Fibroblast of lung (primary cell): Measurements from ENCODE around the gene ERI3. TPM values are rescaled to one million over a fixed set of nuclear protein-coding genes. Genes with fewer than 3 reads are reported as not detected.
A peak's percentile ranks its signal among the peaks of the same experiment; 100 is the strongest.

Experiments
- DNase-seq, 2 donors: peaks; one replicate each; pipeline versions ENCODE4 v3.0.0 to v3.0.0-alpha.2; 2010; ENCODE audit warnings: low read depth in 2 of 2
- H2AFZ ChIP-seq: 2 replicates; pipeline ENCODE4 v1.5.1; 2012; ENCODE audit warnings: low read length, control low read depth, inconsistent platforms
- H3K27ac ChIP-seq: 2 replicates; pipeline ENCODE4 v1.5.1; 2011; ENCODE audit warnings: low read length, control low read depth; ENCODE audit not compliant: insufficient read depth
- H3K27me3 ChIP-seq: 2 replicates; pipeline ENCODE4 v1.5.1; 2011; ENCODE audit warnings: mild to moderate bottlenecking, low read length; ENCODE audit not compliant: control insufficient read depth, insufficient read depth
- H3K36me3 ChIP-seq: 2 replicates; pipeline ENCODE4 v1.5.1; 2011; ENCODE audit warnings: low read length; ENCODE audit not compliant: control insufficient read depth, insufficient read depth
- H3K4me1 ChIP-seq: 2 replicates; pipeline ENCODE4 v1.5.1; 2011; ENCODE audit warnings: low read length; ENCODE audit not compliant: control insufficient read depth, insufficient read depth; ENCODE audit errors: extremely low read depth
- H3K4me2 ChIP-seq: 2 replicates; pipeline ENCODE4 v1.5.1; 2011; ENCODE audit warnings: low read length, control low read depth; ENCODE audit not compliant: insufficient read depth; ENCODE audit errors: extremely low read depth
- H3K4me3 ChIP-seq, 4 experiments: fragments of 200-600 bp in 1 of 4; sonication (generic) in 1 of 4; replicated peaks in 1 of 4; 2 replicates each; pipeline ENCODE4 v1.5.1; 2011 to 2016; ENCODE audit warnings: low read length in 4 of 4, low read depth in 3 of 4, mild to moderate bottlenecking in 3 of 4, control low read depth in 2 of 4, inconsistent platforms in 1 of 4, mixed read lengths in 1 of 4; ENCODE audit not compliant: insufficient read depth in 1 of 4; ENCODE audit errors: control extremely low read depth in 1 of 4
- H3K79me2 ChIP-seq: 2 replicates; pipeline ENCODE4 v1.5.1; 2012; ENCODE audit warnings: mild to moderate bottlenecking, low read length, inconsistent platforms; ENCODE audit not compliant: control insufficient read depth, insufficient read depth
- H3K9ac ChIP-seq: 2 replicates; pipeline ENCODE4 v1.5.1; 2011; ENCODE audit warnings: mild to moderate bottlenecking, low read length, control low read depth; ENCODE audit not compliant: insufficient read depth
- H3K9me3 ChIP-seq: 2 replicates; pipeline ENCODE4 v1.5.1; 2012; ENCODE audit warnings: low read depth, low read length; ENCODE audit not compliant: control insufficient read depth, insufficient read depth
- H4K20me1 ChIP-seq: 2 replicates; pipeline ENCODE4 v1.5.1; 2011; ENCODE audit warnings: low read length; ENCODE audit not compliant: control insufficient read depth, insufficient read depth; ENCODE audit errors: extremely low read depth
- EZH2 ChIP-seq: IDR thresholded peaks from 2 replicates; pipeline ENCODE4 v1.5.1; 2012; ENCODE audit warnings: low read length, control low read depth, mild to moderate bottlenecking; ENCODE audit errors: missing control alignments
- polyA plus RNA-seq, 2 donors: library from polyadenylated mRNA; depleted of rRNA in 1 of 2; stranded (reverse) in 1 of 2; unstranded in 1 of 2; fragments of >200 nt; gene quantifications; 2 replicates each; pipeline ENCODE4 v1.2.1, GENCODE V29; 2011 to 2012; ENCODE audit warnings: missing spikeins in 1 of 2
- total RNA-seq: library from RNA; depleted of rRNA; stranded (reverse); fragments of >200 nt; gene quantifications from 2 replicates; pipeline ENCODE4 v1.2.1, GENCODE V29; 2014
- TF ChIP-seq, protein P1 (sequence below), 2 donors: IDR thresholded peaks in 1 of 2; conservative IDR thresholded peaks in 1 of 2; 1 replicate in 1 of 2; 2 replicates in 1 of 2; pipeline ENCODE4 v1.5.1; 2011 to 2012; ENCODE audit warnings: low read length in 2 of 2, control low read depth in 1 of 2, inconsistent platforms in 1 of 2, low read depth in 1 of 2, mild to moderate bottlenecking in 1 of 2

Gene ERI3
- total and polyA plus RNA-seq, 2 donors (not counting 1 experiment from before 2014, with no cell fraction given), result 43.4 to 44.9 TPM

DNA sequence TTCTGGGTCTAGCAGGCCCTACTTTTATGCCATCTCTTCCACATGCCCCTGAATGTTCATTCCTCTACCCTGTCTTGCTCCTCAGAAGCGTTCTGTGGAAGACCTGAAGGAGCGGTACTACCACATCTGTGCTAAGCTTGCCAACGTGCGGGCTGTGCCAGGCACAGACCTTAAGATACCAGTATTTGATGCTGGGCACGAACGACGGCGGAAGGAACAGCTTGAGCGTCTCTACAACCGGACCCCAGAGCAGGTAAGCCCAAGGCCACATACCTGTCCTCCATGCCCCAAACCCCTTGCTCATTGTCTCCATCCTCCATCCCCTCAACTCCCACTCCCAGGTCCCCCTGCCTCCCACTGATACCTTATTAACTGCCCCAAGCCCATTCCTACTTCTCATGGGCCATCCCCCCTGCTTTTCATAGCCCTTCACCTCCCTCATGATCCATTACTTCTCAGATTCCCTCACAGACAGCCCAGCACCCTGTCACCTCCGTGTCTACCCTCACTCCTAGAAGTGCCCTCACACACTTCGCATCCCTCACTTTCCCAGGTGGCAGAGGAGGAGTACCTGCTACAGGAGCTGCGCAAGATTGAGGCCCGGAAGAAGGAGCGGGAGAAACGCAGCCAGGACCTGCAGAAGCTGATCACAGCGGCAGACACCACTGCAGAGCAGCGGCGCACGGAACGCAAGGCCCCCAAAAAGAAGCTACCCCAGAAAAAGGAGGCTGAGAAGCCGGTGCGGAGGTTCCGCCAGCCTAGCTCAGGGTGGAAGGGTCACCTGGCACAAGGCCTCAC lies 136.4 kb downstream of the ERI3 start:
- Histone ChIP-seq H3K27me3 (no peaks in the 10 kb centered on the region), H3K9me3 (no peaks in the 10 kb centered on the region), H3K9ac (no peak overlapping the region), H3K27ac (no peak overlapping the region), H3K4me2 (no peak overlapping the region), H3K4me3 (no peak overlapping the region), H3K36me3 (peaks cover 26% of the 10 kb centered on the region), H3K79me2 (peaks cover 5% of the 10 kb centered on the region), H2AFZ (no peak overlapping the region), H3K4me1 (peaks cover 8% of the 10 kb centered on the region), H4K20me1 (no peaks in the 10 kb centered on the region)
- TF ChIP-seq, protein P1, sequence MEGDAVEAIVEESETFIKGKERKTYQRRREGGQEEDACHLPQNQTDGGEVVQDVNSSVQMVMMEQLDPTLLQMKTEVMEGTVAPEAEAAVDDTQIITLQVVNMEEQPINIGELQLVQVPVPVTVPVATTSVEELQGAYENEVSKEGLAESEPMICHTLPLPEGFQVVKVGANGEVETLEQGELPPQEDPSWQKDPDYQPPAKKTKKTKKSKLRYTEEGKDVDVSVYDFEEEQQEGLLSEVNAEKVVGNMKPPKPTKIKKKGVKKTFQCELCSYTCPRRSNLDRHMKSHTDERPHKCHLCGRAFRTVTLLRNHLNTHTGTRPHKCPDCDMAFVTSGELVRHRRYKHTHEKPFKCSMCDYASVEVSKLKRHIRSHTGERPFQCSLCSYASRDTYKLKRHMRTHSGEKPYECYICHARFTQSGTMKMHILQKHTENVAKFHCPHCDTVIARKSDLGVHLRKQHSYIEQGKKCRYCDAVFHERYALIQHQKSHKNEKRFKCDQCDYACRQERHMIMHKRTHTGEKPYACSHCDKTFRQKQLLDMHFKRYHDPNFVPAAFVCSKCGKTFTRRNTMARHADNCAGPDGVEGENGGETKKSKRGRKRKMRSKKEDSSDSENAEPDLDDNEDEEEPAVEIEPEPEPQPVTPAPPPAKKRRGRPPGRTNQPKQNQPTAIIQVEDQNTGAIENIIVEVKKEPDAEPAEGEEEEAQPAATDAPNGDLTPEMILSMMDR (conservative IDR thresholded peaks at IDR 0.05 in 1 of 2, IDR thresholded peaks at IDR 0.05 in 1 of 2; ENCODE audit: low read depth in 1 of 2, low read length in 2 of 2), result no peak
- TF ChIP-seq EZH2, result no peak
- DNase-seq, result no peak

DNA sequence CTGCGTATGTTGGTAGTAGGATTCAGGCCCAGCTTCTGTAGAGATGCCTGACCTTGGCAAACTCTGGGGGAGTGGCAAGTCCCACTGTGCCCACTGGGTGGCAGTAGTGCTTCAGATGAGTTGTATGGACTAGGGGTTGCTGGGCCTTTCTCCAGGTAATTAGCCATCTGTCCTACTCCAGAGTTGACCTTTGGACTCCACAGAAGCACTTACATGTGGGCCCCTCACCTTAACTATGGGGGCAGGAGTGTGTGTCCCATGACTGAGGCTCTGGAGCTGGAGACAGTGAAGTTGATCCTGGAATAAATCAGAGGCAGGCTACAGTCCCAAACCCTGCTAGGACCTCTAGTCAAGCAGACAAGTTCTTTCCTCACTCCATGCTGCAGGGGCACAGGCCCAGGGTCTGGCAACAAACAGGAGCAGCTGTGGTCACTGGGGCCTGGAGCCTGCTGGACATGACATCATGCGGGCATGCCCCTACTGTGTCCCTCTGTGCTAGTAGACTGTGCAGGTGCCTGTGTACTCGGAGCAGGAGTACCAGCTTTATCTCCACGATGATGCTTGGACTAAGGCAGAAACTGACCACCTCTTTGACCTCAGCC lies 137.1 kb downstream of the ERI3 start:
- no peak overlapping the region for H3K27ac ChIP-seq
- H3K4me2 ChIP-seq, result no peak overlapping the region
- no peaks in the 10 kb centered on the region for H3K27me3 ChIP-seq
- H3K4me1 ChIP-seq, result peaks cover 8% of the 10 kb centered on the region
- H3K9me3 ChIP-seq, result no peaks in the 10 kb centered on the region
- H3K79me2 ChIP-seq, result peaks cover 7% of the 10 kb centered on the region
- TF ChIP-seq, protein P1 (conservative IDR thresholded peaks at IDR 0.05 in 1 of 2, IDR thresholded peaks at IDR 0.05 in 1 of 2; ENCODE audit: low read depth in 1 of 2, low read length in 2 of 2), result peak; percentile 92 to 95
- no peak for TF ChIP-seq EZH2
- H2AFZ ChIP-seq, result no peak overlapping the region
- no peaks in the 10 kb centered on the region for H4K20me1 ChIP-seq
- H3K9ac ChIP-seq, result no peak overlapping the region
- H3K36me3 ChIP-seq, result peaks cover 26% of the 10 kb centered on the region
- peak; percentile 41 to 63 for DNase-seq
- H3K4me3 ChIP-seq, result no peak overlapping the region

DNA sequence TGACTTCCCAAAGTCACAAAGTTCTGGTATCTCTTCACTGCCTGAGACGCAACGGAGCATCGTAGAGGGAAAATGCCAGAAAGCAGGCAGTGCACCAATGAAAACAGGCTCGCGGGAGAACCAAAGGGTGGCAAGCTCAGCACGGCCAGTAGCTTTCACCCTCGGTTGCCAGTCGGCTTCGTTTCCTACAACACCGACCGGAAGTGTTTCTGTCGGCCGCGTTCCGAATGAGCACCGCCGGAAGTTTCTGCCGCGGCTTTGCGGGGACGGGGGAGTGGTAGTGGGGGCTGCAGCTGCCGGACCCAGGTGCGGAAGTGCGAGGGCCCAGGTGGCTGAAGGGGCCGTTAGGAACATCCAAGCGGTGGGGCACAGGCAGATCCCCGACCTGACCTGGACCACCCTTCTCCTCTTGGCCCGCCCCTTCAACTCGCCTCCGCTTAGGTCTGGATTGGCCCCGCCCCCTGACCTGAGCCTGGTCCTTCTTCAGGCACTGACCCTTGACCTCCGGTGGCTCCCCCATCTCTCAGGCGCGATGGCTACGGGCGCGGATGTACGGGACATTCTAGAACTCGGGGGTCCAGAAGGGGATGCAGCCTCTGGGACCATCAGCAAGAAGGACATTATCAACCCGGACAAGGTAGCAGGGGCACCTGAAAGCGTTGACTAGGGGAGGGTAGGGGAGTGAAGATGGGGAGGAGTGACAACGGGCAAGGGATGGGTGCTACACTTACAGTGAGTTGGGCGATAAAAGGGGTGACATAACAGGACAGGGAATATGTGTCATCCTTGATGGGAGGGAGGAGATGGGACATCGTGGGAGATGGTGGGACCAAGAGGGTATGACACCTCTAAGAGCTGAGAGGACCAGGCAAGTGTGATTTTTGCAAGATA lies 141.6 kb downstream of the ERI3 start, which contains the start of gene DMAP1:
Gene DMAP1, plus strand, starts transcription at position 250 of the 891 bp plus-strand sequence. Its CDS starts 283 bp downstream, at position 533.
- peak within 1 kb of the TSS; percentile 58 for H3K9ac ChIP-seq
- H3K9me3 ChIP-seq, result no peaks in the 10 kb centered on the region
- H3K4me3 ChIP-seq, result peak within 1 kb of the TSS; percentile 83 to 98 (median 95)
- peak; percentile 80 to 86 for DNase-seq
- no peaks in the 10 kb centered on the region for H4K20me1 ChIP-seq
- peak within 1 kb of the TSS; percentile 90 for H3K4me2 ChIP-seq
- peaks cover 14% of the 10 kb centered on the region for H3K36me3 ChIP-seq
- peaks cover 7% of the 10 kb centered on the region for H3K79me2 ChIP-seq
- H3K27me3 ChIP-seq, result no peaks in the 10 kb centered on the region
- peak within 1 kb of the TSS; percentile 89 for H2AFZ ChIP-seq
- peaks cover 2% of the 10 kb centered on the region for H3K4me1 ChIP-seq
- H3K27ac ChIP-seq, result peak within 1 kb of the TSS; percentile 33
- no peak for TF ChIP-seq EZH2
- TF ChIP-seq, protein P1 (conservative IDR thresholded peaks at IDR 0.05 in 1 of 2, IDR thresholded peaks at IDR 0.05 in 1 of 2; ENCODE audit: low read depth in 1 of 2, low read length in 2 of 2), result peak in 1 of 2 donors; percentile 20
